CD14-positive monocyte (primary cell): ENCODE measurements around the gene CA14. TPM values are rescaled to one million over a fixed set of nuclear protein-coding genes. Genes with fewer than 3 reads are reported as not detected.

Experiments used
- DNase-seq, 3 donors: peaks; one replicate each; pipeline ENCODE4 v3.0.0-alpha.2; 2011 to 2022
- H2AFZ ChIP-seq: 2 replicates; pipeline ENCODE4 v1.6.0; 2012; ENCODE audit warnings: mild to moderate bottlenecking, low read depth, low read length, inconsistent platforms; ENCODE audit not compliant: insufficient read depth, poor library complexity, severe bottlenecking
- H3K27ac ChIP-seq, 2 donors: 1 replicate in 1 of 2; 2 replicates in 1 of 2; pipeline ENCODE4 v1.5.1; 2012 to 2013; ENCODE audit warnings: low read length in 2 of 2, control low read depth in 1 of 2, inconsistent platforms in 1 of 2, low read depth in 1 of 2, mild to moderate bottlenecking in 1 of 2
- H3K27me3 ChIP-seq, 2 donors: one replicate each; pipeline versions ENCODE4 v1.6.0 to v1.6.1; 2011 to 2013; ENCODE audit warnings: low read length in 2 of 2; ENCODE audit not compliant: control insufficient read depth in 2 of 2, insufficient read depth in 2 of 2
- H3K36me3 ChIP-seq, 2 donors: replicated peaks in 1 of 2; 1 replicate in 1 of 2; 2 replicates in 1 of 2; pipeline versions ENCODE4 v1.5.1 to v1.6.1; 2012 to 2013; ENCODE audit warnings: low read length in 2 of 2, control low read depth in 1 of 2, inconsistent platforms in 1 of 2, mild to moderate bottlenecking in 1 of 2; ENCODE audit not compliant: insufficient read depth in 2 of 2, control insufficient read depth in 1 of 2
- H3K4me1 ChIP-seq, 2 donors: 1 replicate in 1 of 2; 2 replicates in 1 of 2; pipeline versions ENCODE4 v1.5.1 to v1.6.1; 2012 to 2013; ENCODE audit warnings: low read length in 2 of 2, control low read depth in 1 of 2, inconsistent platforms in 1 of 2, mild to moderate bottlenecking in 1 of 2, moderate library complexity in 1 of 2; ENCODE audit not compliant: insufficient read depth in 2 of 2, control insufficient read depth in 1 of 2
- H3K4me2 ChIP-seq: replicated peaks from 2 replicates; pipeline ENCODE3; 2012; ENCODE audit warnings: low read length, moderate library complexity, mild to moderate bottlenecking; ENCODE audit not compliant: poor library complexity, severe bottlenecking; ENCODE audit errors: extremely low read depth
- H3K4me3 ChIP-seq, 3 experiments: fragments of 200-600 bp in 1 of 3; sonication (generic) in 1 of 3; replicated peaks in 1 of 3; 1 replicate in 2 of 3; 2 replicates in 1 of 3; pipeline ENCODE4 v1.5.1; 2011 to 2013; ENCODE audit warnings: low read length in 3 of 3, mild to moderate bottlenecking in 3 of 3, control low read depth in 2 of 3, low read depth in 2 of 3, inconsistent platforms in 1 of 3, moderate library complexity in 1 of 3
- H3K79me2 ChIP-seq: 2 replicates; pipeline ENCODE4 v1.6.0; 2012; ENCODE audit warnings: mild to moderate bottlenecking, control low read depth, inconsistent platforms, low read length, moderate library complexity; ENCODE audit not compliant: insufficient read depth
- H3K9ac ChIP-seq: 2 replicates; pipeline ENCODE4 v1.6.0; 2017; ENCODE audit warnings: low read length, mild to moderate bottlenecking; ENCODE audit not compliant: insufficient read depth, poor library complexity, severe bottlenecking
- H3K9me3 ChIP-seq, 2 donors: replicated peaks in 1 of 2; 1 replicate in 1 of 2; 2 replicates in 1 of 2; pipeline versions ENCODE4 v1.5.1 to v1.6.1; 2012 to 2013; ENCODE audit warnings: low read length in 2 of 2, control low read depth in 1 of 2; ENCODE audit not compliant: control insufficient read depth in 1 of 2, insufficient read depth in 1 of 2
- H4K20me1 ChIP-seq: 2 replicates; pipeline ENCODE4 v1.6.0; 2012; ENCODE audit warnings: mild to moderate bottlenecking, low read length, control low read depth, moderate library complexity; ENCODE audit not compliant: insufficient read depth
- H3K27ac Mint-ChIP-seq, 7 donors: one replicate each; pipeline ENCODE4 v1.8.0; 2020; ENCODE audit warnings: mild to moderate bottlenecking in 7 of 7, mixed read lengths in 7 of 7, moderate library complexity in 6 of 7, inconsistent platforms in 2 of 7
- H3K27me3 Mint-ChIP-seq, 3 donors: one replicate each; pipeline ENCODE4 v1.8.0; 2021 to 2022; ENCODE audit warnings: low read depth in 3 of 3, mild to moderate bottlenecking in 3 of 3, mixed read lengths in 3 of 3, moderate library complexity in 3 of 3, inconsistent platforms in 1 of 3
- H3K36me3 Mint-ChIP-seq, 2 donors: one replicate each; pipeline ENCODE4 v1.8.0; 2020; ENCODE audit warnings: mixed read lengths in 2 of 2, inconsistent platforms in 1 of 2, mild to moderate bottlenecking in 1 of 2
- H3K4me1 Mint-ChIP-seq: one replicate; pipeline ENCODE4 v1.8.0; 2020; ENCODE audit warnings: mild to moderate bottlenecking, mixed read lengths
- H3K4me3 Mint-ChIP-seq, 2 donors: one replicate each; pipeline ENCODE4 v1.8.0; 2020; ENCODE audit warnings: mild to moderate bottlenecking in 2 of 2, mixed read lengths in 2 of 2, moderate library complexity in 1 of 2
- H3K9me3 Mint-ChIP-seq, 7 donors: one replicate each; pipeline ENCODE4 v1.8.0; 2020 to 2022; ENCODE audit warnings: mixed read lengths in 7 of 7, mild to moderate bottlenecking in 6 of 7, moderate library complexity in 6 of 7, inconsistent platforms in 2 of 7
- CTCF ChIP-seq: fragments of 200-600 bp; IDR thresholded peaks from one replicate; pipeline ENCODE4 v1.8.0; 2022; ENCODE audit warnings: antibody characterized with exemption, mild to moderate bottlenecking
- WGBS: methylation state at CpG from one replicate; pipeline ENCODE4 v1.1.5; 2013; ENCODE audit warnings: missing lambda C conversion rate; ENCODE audit not compliant: insufficient coverage; 5-methylcytosine and 5-hydroxymethylcytosine counted together
- intact Hi-C, 2 donors: fragments of 100-400 bp; cut with micrococcal nuclease; formaldehyde crosslinking; loops; one replicate each; pipeline versions ENCODE4 v1.15.0 to v1.15.1; 2023
- polyA plus RNA-seq, 3 donors: library from polyadenylated mRNA; depleted of rRNA in 1 of 3; unstranded in 2 of 3; stranded (reverse) in 1 of 3; fragments of 300-500 nt in 2 of 3; fragments of >200 nt in 1 of 3; fragmentation: Illumina TruSeq in 2 of 3; gene quantifications; 1 replicate in 2 of 3; 2 replicates in 1 of 3; pipeline ENCODE4 v1.2.3, GENCODE V29; 2012 to 2021

CA14 gene
- polyA plus RNA-seq, 3 donors: not detected

GRCh38 chr1:150249936-150250335 is 7.6 kb upstream of the CA14 start:
- Mint-ChIP-seq H3K9me3 (peaks cover 0 to 2% (median 0%) of the 10 kb centered on the region in 7 donors), H3K36me3 (no peaks in the 10 kb centered on the region), H3K4me3 (no peak overlapping the region), H3K4me1 (peaks cover 5% of the 10 kb centered on the region), H3K27me3 (peaks cover 5 to 20% (median 13%) of the 10 kb centered on the region in 3 donors), H3K27ac (peak overlapping the region in 1 of 7 donors; percentile 7)
- no peak for TF ChIP-seq CTCF
- H2AFZ ChIP-seq: no peak overlapping the region
- H4K20me1 ChIP-seq: no peaks in the 10 kb centered on the region
- no peaks in the 10 kb centered on the region for H3K9me3 ChIP-seq
- intact Hi-C loops: loop anchor here in 1 of 2 donors (10.0 kb wide), 1 partner anchor 55 kb away; no protein-coding TSS in a partner anchor
- H3K27ac ChIP-seq: no peak overlapping the region
- H3K4me2 ChIP-seq: no peak overlapping the region
- H3K27me3 ChIP-seq: no peaks in the 10 kb centered on the region
- no CpG with 5 or more reads among the region's 2 CpGs for WGBS
- H3K4me1 ChIP-seq: no peaks in the 10 kb centered on the region
- no peaks in the 10 kb centered on the region for H3K36me3 ChIP-seq
- H3K9ac ChIP-seq: no peak overlapping the region
- no peak overlapping the region for H3K4me3 ChIP-seq
- no peaks in the 10 kb centered on the region for H3K79me2 ChIP-seq
- DNase-seq: no peak

GRCh38 chr1:150256198-150256553 is 1.4 kb upstream of the CA14 start:
- TF ChIP-seq CTCF: no peak
- intact Hi-C loops: loop anchor here (2.0 to 10.0 kb wide), 2 partner anchors 25 to 49 kb away; no protein-coding TSS in a partner anchor
- Histone ChIP-seq H3K4me3 (peak overlapping the region in 1 of 3 experiments; percentile 79), H4K20me1 (no peaks in the 10 kb centered on the region), H3K27ac (no peak overlapping the region), H3K4me2 (peak overlapping the region; percentile 89), H3K79me2 (no peaks in the 10 kb centered on the region), H3K9me3 (no peaks in the 10 kb centered on the region), H3K27me3 (peaks cover 38 to 43% of the 10 kb centered on the region in 2 donors), H3K36me3 (no peaks in the 10 kb centered on the region), H3K9ac (peak overlapping the region; percentile 21), H3K4me1 (peaks cover 14 to 15% of the 10 kb centered on the region in 2 donors), H2AFZ (peak overlapping the region; percentile 75)
- DNase-seq: peak in 1 of 3 donors; percentile 30
- Mint-ChIP-seq H3K4me1 (peaks cover 24% of the 10 kb centered on the region), H3K9me3 (peaks cover 0 to 9% (median 4%) of the 10 kb centered on the region in 7 donors), H3K4me3 (peak overlapping the region; percentile 80 to 90), H3K36me3 (peaks cover 0 to 6% of the 10 kb centered on the region in 2 donors), H3K27me3 (peaks cover 47 to 56% (median 49%) of the 10 kb centered on the region in 3 donors), H3K27ac (peak overlapping the region in 1 of 7 donors; percentile 88)
- no CpG with 5 or more reads among the region's 1 CpG for WGBS
